ENCODE measurements around the gene SHROOM4. TPM values are rescaled to one million over a fixed set of nuclear protein-coding genes. Genes with fewer than 3 reads are reported as not detected.

The SHROOM4 gene
- total RNA-seq, 1 experiment from 2014 or later, result not detected

DNA sequence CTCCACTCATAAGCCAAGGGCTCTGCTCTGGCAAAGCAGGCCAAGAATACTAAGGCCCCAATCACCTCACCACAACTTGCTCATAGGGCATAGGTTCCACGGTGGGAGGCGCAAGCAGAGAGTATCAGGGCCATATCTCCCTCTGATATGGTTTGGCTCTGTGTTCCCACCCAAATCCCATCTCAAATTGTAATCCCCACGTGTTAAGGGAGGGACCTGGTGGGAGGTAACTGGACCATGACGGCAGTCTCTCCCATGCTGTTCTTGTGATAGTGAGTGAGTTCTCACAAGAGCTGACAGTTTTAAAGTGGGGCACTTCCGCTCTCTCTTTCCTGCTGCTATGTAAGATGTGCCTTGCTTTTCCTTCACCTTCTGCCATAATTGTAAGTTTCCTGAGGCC lies 88.7 kb downstream of the SHROOM4 start:
- Mint-ChIP-seq H3K9me3 (ENCODE audit: unreplicated experiment) (no peaks in the 10 kb centered on the region), H3K27ac (ENCODE audit: low read depth, unreplicated experiment) (no peak overlapping the region), H3K4me1 (ENCODE audit: insufficient read depth, unreplicated experiment) (no peaks in the 10 kb centered on the region), H3K36me3 (ENCODE audit: insufficient read depth, unreplicated experiment) (no peaks in the 10 kb centered on the region), H3K4me3 (ENCODE audit: unreplicated experiment) (no peak overlapping the region), H3K27me3 (ENCODE audit: insufficient read depth, unreplicated experiment) (peaks cover 68% of the 10 kb centered on the region)
- intact Hi-C loops (cut with micrococcal nuclease), result no loop called here
- ChIA-PET CTCF (interaction anchor here (1.2 kb wide), 1 partner anchor 22 kb away, joined by 3 read pairs; no protein-coding TSS in a partner anchor), POLR2A (no interaction called here)
- DNase-seq (ENCODE audit: unreplicated experiment), result no peak
- no TSS peak for BruUV-seq (replicated peaks)
- TF ChIP-seq, protein P1, sequence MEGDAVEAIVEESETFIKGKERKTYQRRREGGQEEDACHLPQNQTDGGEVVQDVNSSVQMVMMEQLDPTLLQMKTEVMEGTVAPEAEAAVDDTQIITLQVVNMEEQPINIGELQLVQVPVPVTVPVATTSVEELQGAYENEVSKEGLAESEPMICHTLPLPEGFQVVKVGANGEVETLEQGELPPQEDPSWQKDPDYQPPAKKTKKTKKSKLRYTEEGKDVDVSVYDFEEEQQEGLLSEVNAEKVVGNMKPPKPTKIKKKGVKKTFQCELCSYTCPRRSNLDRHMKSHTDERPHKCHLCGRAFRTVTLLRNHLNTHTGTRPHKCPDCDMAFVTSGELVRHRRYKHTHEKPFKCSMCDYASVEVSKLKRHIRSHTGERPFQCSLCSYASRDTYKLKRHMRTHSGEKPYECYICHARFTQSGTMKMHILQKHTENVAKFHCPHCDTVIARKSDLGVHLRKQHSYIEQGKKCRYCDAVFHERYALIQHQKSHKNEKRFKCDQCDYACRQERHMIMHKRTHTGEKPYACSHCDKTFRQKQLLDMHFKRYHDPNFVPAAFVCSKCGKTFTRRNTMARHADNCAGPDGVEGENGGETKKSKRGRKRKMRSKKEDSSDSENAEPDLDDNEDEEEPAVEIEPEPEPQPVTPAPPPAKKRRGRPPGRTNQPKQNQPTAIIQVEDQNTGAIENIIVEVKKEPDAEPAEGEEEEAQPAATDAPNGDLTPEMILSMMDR (IDR thresholded peaks at IDR 0.05; ENCODE audit: unreplicated experiment), result no peak

DNA sequence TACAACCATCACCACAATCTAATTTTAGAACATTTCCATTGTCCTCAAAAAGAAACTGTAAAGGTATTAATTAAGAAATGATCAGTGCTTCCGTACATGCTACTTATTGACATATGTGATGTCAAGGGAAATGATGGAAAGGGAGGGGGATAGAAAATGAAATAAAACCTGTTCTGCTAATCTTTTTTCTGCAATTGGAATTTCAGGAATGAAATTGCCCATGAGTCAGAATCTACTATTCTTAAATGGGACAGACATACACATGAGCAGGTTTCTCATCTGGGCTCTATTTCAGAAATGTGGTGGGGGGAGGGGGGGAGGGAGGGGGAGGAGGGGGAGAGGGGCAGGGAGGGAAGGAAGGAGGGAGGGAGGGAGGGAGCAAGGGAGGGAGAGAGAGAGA lies 91.0 kb downstream of the SHROOM4 start:
- H3K36me3 Mint-ChIP-seq (ENCODE audit: insufficient read depth, unreplicated experiment), result no peaks in the 10 kb centered on the region
- ChIA-PET POLR2A (no interaction called here), CTCF (no interaction called here)
- H3K4me1 Mint-ChIP-seq (ENCODE audit: insufficient read depth, unreplicated experiment), result no peaks in the 10 kb centered on the region
- H3K4me3 Mint-ChIP-seq (ENCODE audit: unreplicated experiment), result no peak overlapping the region
- H3K27ac Mint-ChIP-seq (ENCODE audit: low read depth, unreplicated experiment), result no peak overlapping the region
- H3K27me3 Mint-ChIP-seq (ENCODE audit: insufficient read depth, unreplicated experiment), result peaks cover 73% of the 10 kb centered on the region
- TF ChIP-seq, protein P1 (IDR thresholded peaks at IDR 0.05; ENCODE audit: unreplicated experiment), result no peak
- H3K9me3 Mint-ChIP-seq (ENCODE audit: unreplicated experiment), result no peaks in the 10 kb centered on the region
- intact Hi-C loops (cut with micrococcal nuclease), result no loop called here
- DNase-seq (ENCODE audit: unreplicated experiment), result no peak
- no TSS peak for BruUV-seq (replicated peaks)

DNA sequence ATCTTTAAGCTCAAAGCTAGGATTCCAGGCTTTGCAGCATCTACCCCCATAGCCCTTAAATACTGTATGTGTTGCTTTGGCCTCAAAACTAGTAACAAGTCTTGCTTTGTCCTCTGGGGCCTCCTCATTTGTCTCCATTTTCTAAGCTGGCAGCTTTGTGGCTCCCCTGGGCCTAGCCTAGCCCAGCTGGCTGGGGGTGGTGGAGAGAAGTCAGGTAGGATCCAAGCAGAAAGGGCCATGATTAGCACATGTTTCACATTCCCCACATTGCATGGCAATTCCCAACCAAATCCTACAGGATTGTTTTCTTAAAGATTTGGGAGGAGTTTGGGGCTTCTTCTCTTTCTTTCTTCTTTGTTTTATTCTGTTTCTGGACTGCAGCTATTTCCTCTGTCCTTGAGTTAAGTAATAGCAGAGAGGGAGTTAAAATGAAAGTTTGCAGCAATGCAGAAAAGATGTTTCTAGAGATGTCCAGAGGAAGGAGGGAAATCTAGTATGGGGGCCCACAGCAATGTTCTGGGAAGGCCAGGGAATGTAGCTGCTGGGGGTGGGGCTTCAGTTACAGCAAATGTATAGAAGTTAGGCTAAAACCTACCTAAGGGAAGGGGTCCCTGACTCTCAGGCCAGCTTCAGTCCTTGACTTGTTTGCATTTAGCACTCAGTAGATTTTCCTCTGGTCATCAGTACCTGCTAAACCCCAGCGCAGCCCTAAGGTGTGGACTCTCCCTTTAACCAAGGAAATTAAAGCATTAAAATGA lies 92.1 kb downstream of the SHROOM4 start:
- no peaks in the 10 kb centered on the region for H3K36me3 Mint-ChIP-seq (ENCODE audit: insufficient read depth, unreplicated experiment)
- H3K27ac Mint-ChIP-seq (ENCODE audit: low read depth, unreplicated experiment), result no peak overlapping the region
- DNase-seq (ENCODE audit: unreplicated experiment), result no peak
- no TSS peak for BruUV-seq (replicated peaks)
- ChIA-PET CTCF (interaction anchor here (0.6 kb wide), 2 partner anchors 41 to 857 kb away, joined by 3 read pairs; no protein-coding TSS in a partner anchor), POLR2A (no interaction called here)
- H3K4me3 Mint-ChIP-seq (ENCODE audit: unreplicated experiment), result no peak overlapping the region
- intact Hi-C loops (cut with micrococcal nuclease), result no loop called here
- TF ChIP-seq, protein P1 (IDR thresholded peaks at IDR 0.05; ENCODE audit: unreplicated experiment), result no peak
- peaks cover 73% of the 10 kb centered on the region for H3K27me3 Mint-ChIP-seq (ENCODE audit: insufficient read depth, unreplicated experiment)
- no peaks in the 10 kb centered on the region for H3K9me3 Mint-ChIP-seq (ENCODE audit: unreplicated experiment)
- no peaks in the 10 kb centered on the region for H3K4me1 Mint-ChIP-seq (ENCODE audit: insufficient read depth, unreplicated experiment)

DNA sequence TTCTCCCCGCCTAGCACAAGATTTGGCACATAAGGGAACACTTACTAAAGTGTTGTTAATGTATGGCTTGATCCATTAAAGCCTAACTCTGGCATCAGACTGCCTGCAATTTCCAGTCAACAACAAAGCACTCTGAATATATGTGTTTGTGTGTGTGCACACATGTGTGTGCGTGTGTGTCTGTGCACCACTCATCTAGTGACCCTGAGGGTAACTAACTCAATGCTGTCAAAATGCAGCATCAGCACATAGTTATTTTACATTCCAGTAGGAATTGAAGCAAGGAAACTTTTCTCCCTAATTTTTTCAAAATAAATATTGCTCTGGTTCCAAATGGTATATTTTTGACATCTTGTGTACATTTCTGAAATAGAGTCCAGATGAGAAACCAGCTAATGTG lies 94.4 kb downstream of the SHROOM4 start:
- DNase-seq (ENCODE audit: unreplicated experiment), result no peak
- intact Hi-C loops (cut with micrococcal nuclease), result no loop called here

More for the DNA sequence above, 94.4 kb downstream of the SHROOM4 start:
- Mint-ChIP-seq H3K4me3 (ENCODE audit: unreplicated experiment) (no peak overlapping the region), H3K4me1 (ENCODE audit: insufficient read depth, unreplicated experiment) (no peaks in the 10 kb centered on the region), H3K27ac (ENCODE audit: low read depth, unreplicated experiment) (no peak overlapping the region), H3K27me3 (ENCODE audit: insufficient read depth, unreplicated experiment) (peaks cover 67% of the 10 kb centered on the region), H3K9me3 (ENCODE audit: unreplicated experiment) (no peaks in the 10 kb centered on the region), H3K36me3 (ENCODE audit: insufficient read depth, unreplicated experiment) (no peaks in the 10 kb centered on the region)
- TF ChIP-seq, protein P1 (IDR thresholded peaks at IDR 0.05; ENCODE audit: unreplicated experiment), result no peak
- ChIA-PET CTCF (interaction anchor here (1.1 kb wide), 1 partner anchor 28 kb away, joined by 3 read pairs; no protein-coding TSS in a partner anchor), POLR2A (no interaction called here)
- BruUV-seq (replicated peaks), result no TSS peak
